Bronchial epithelial cell (primary cell): Measurements from ENCODE around the gene DOCK1. TPM values are rescaled to one million over a fixed set of nuclear protein-coding genes. Genes with fewer than 3 reads are reported as not detected.

Experiments used
- DNase-seq: peaks from one replicate; pipeline ENCODE4 v3.0.0-alpha.2; 2010; ENCODE audit warnings: low read depth
- FAIRE-seq: peaks from 2 replicates; lab custom pipeline; 2011; peaks lifted over from hg19 to GRCh38; lab: Jason Lieb, UNC
- H3K27me3 ChIP-seq: 2 replicates; pipeline ENCODE4 v1.5.1; 2011; ENCODE audit warnings: low read length; ENCODE audit not compliant: control insufficient read depth, insufficient read depth
- H3K36me3 ChIP-seq: 2 replicates; pipeline ENCODE4 v1.5.1; 2011; ENCODE audit warnings: low read length; ENCODE audit not compliant: control insufficient read depth, insufficient read depth
- H3K4me3 ChIP-seq: 2 replicates; pipeline ENCODE4 v1.5.1; 2011; ENCODE audit warnings: mild to moderate bottlenecking, low read depth, low read length, control low read depth
- CTCF ChIP-seq: IDR thresholded peaks from 2 replicates; pipeline ENCODE4 v1.5.1; 2011; ENCODE audit warnings: mild to moderate bottlenecking, moderate library complexity, low read length, control low read depth, inconsistent platforms; ENCODE audit not compliant: insufficient read depth, severe bottlenecking
- total RNA-seq: library from RNA; depleted of rRNA; stranded (reverse); fragments of >200 nt; gene quantifications from 2 replicates; pipeline ENCODE4 v1.2.1, GENCODE V29; 2014

DOCK1 gene
- total RNA-seq, 1 donor from 2014 or later = 173 TPM

- no peaks in the 10 kb centered on the region for H3K36me3 ChIP-seq
These were observed 469.7 kb downstream of the DOCK1 start for GRCh38 chr10:127374901-127375300.

GRCh38 chr10:127375461-127375860, 470.2 kb downstream of the DOCK1 start:
- FAIRE-seq (no peak), DNase-seq (no peak)
- Histone ChIP-seq H3K4me3 (no peak overlapping the region), H3K27me3 (no peaks in the 10 kb centered on the region), H3K36me3 (no peaks in the 10 kb centered on the region)
- TF ChIP-seq CTCF = no peak

More at GRCh38 chr10:127374901-127375300, 469.7 kb downstream of the DOCK1 start:
- Histone ChIP-seq H3K4me3 (no peak overlapping the region), H3K27me3 (no peaks in the 10 kb centered on the region)
- FAIRE-seq (no peak), DNase-seq (no peak)
- TF ChIP-seq CTCF = no peak

- Histone ChIP-seq H3K27me3 (no peaks in the 10 kb centered on the region), H3K36me3 (no peaks in the 10 kb centered on the region), H3K4me3 (no peak overlapping the region)
- no peak for TF ChIP-seq CTCF
- FAIRE-seq (no peak), DNase-seq (no peak)
These were observed 470.8 kb downstream of the DOCK1 start for GRCh38 chr10:127376071-127376470.

GRCh38 chr10:127378628-127379027, 473.4 kb downstream of the DOCK1 start:
- FAIRE-seq = no peak
- no peak for DNase-seq
- no peak overlapping the region for H3K4me3 ChIP-seq
- peaks cover 1% of the 10 kb centered on the region for H3K36me3 ChIP-seq
- no peak for TF ChIP-seq CTCF
- H3K27me3 ChIP-seq = no peaks in the 10 kb centered on the region

- FAIRE-seq (no peak), DNase-seq (no peak)
- no peak for TF ChIP-seq CTCF
- H3K27me3 ChIP-seq = no peaks in the 10 kb centered on the region
- H3K4me3 ChIP-seq = no peak overlapping the region
- H3K36me3 ChIP-seq = peaks cover 1% of the 10 kb centered on the region
These were observed 479.3 kb downstream of the DOCK1 start for GRCh38 chr10:127384532-127384931.

- DNase-seq (no peak), FAIRE-seq (no peak)
- Histone ChIP-seq H3K36me3 (peaks cover 1% of the 10 kb centered on the region), H3K27me3 (no peaks in the 10 kb centered on the region), H3K4me3 (no peak overlapping the region)
- no peak for TF ChIP-seq CTCF
These were observed 479.8 kb downstream of the DOCK1 start for GRCh38 chr10:127385066-127385465.
